Measurements from ENCODE around the gene DCLRE1C. TPM values are rescaled to one million over a fixed set of nuclear protein-coding genes. Genes with fewer than 3 reads are reported as not detected.

The DCLRE1C gene
- total and polyA plus RNA-seq, 11 donors: 2.0 to 9.6 (median 5.3) TPM

DNA sequence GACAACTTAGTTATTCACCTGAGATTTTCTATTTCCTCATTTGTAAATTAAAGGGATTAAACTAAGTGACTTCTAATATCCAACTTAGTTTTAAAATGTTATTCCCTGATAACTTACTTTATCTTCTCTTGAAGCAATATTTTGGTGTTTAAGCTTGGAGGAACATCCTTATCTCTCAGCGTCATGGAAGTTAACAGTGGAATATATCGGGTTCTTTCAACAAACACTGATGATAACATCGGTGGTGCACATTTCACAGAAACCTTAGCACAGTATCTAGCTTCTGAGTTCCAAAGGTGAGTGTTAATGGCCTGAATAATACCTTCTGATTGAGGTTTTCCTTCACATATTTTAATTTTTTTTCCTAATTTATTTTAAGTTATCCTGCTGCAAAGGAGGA lies 101.7 kb downstream of the DCLRE1C start:
- DNase-seq (no peak), ATAC-seq (no peak)
- TF ChIP-seq POLR2A (IDR thresholded peaks at IDR 0.05): no peak
- no peak for TF ChIP-seq CTCF (IDR thresholded peaks at IDR 0.05)
- H3K4me3 ChIP-seq: no peak overlapping the region
- H3K4me1 ChIP-seq: peaks cover 0 to 3% (median 0%) of the 10 kb centered on the region in 12 donors
- H3K9me3 ChIP-seq: no peaks in the 10 kb centered on the region
- intact Hi-C loops (cut with DNase I): no loop called here
- H3K27me3 ChIP-seq: no peaks in the 10 kb centered on the region
- 52 to 71% (median 64%) methylated on average over 3 of the region's 3 CpGs for WGBS, 4 donors
- H3K27ac ChIP-seq: no peak overlapping the region
- H3K36me3 ChIP-seq: peaks cover 0 to 98% (median 74%) of the 10 kb centered on the region in 9 donors

Other genes starting within 250 kb of the DCLRE1C start
- 10 to 100 TPM in 2 of 9 donors, 1 to 10 TPM in 7; 1.9 to 27.6 (median 5.4) TPM for gene FAM107B, start 179.2 kb downstream of the DCLRE1C start, total RNA-seq
- gene FAM107B, start 179.2 kb downstream of the DCLRE1C start, polyA plus RNA-seq: 1 to 10 TPM; 2.1 to 3.2 TPM
- 1 to 10 TPM; 1.7 to 5.4 (median 4.1) TPM for gene CDNF, start 116.1 kb downstream of the DCLRE1C start, total RNA-seq
- gene CDNF, start 116.1 kb downstream of the DCLRE1C start, polyA plus RNA-seq: 1 to 10 TPM in 1 of 2 donors, under 1 TPM in 1; 0.61 to 2.8 TPM
- gene HSPA14, start 115.8 kb downstream of the DCLRE1C start, total RNA-seq: 10 to 100 TPM in 1 of 9 donors, 1 to 10 TPM in 8; 6.2 to 11.1 (median 8.3) TPM
- gene HSPA14, start 115.8 kb downstream of the DCLRE1C start, polyA plus RNA-seq: 10 to 100 TPM in 1 of 2 donors, 1 to 10 TPM in 1; 6.8 to 16.9 TPM
- gene MSANTD7, start 115.8 kb downstream of the DCLRE1C start, total RNA-seq: 1 to 10 TPM; 4.5 to 8.1 (median 5.6) TPM
- 1 to 10 TPM; 1.3 to 5.6 TPM for gene MSANTD7, start 115.8 kb downstream of the DCLRE1C start, polyA plus RNA-seq
- gene SUV39H2, start 75.2 kb downstream of the DCLRE1C start, total RNA-seq: 1 to 10 TPM; 1.3 to 8.4 (median 5.5) TPM
- 1 to 10 TPM; 1.7 to 3.2 TPM for gene SUV39H2, start 75.2 kb downstream of the DCLRE1C start, polyA plus RNA-seq
- under 1 TPM in 1 of 9 donors, not detected in 8; 0.85 TPM for gene MEIG1, start 5.3 kb upstream of the DCLRE1C start, total RNA-seq
- gene MEIG1, start 5.3 kb upstream of the DCLRE1C start, polyA plus RNA-seq: not detected
- under 1 TPM in 1 of 9 donors, not detected in 8; 0.44 TPM for gene OLAH, start 89.8 kb upstream of the DCLRE1C start, total RNA-seq
- under 1 TPM in 1 of 2 donors, not detected in 1; 0.54 TPM for gene OLAH, start 89.8 kb upstream of the DCLRE1C start, polyA plus RNA-seq
- 1 to 10 TPM in 1 of 9 donors, not detected in 8; 1.1 TPM for gene ACBD7, start 134.7 kb upstream of the DCLRE1C start, total RNA-seq
- gene ACBD7, start 134.7 kb upstream of the DCLRE1C start, polyA plus RNA-seq: under 1 TPM in 1 of 2 donors, not detected in 1; 0.08 TPM
- 10 to 100 TPM in 2 of 9 donors, 1 to 10 TPM in 7; 7.2 to 14.4 (median 8.9) TPM for gene RPP38, start 143.3 kb upstream of the DCLRE1C start, total RNA-seq
- gene RPP38, start 143.3 kb upstream of the DCLRE1C start, polyA plus RNA-seq: 10 to 100 TPM; 12.3 to 15.5 TPM
- 10 to 100 TPM; 11.6 to 19.0 (median 13.2) TPM for gene NMT2, start 214.6 kb upstream of the DCLRE1C start, total RNA-seq
- 1 to 10 TPM; 6.7 to 8.0 TPM for gene NMT2, start 214.6 kb upstream of the DCLRE1C start, polyA plus RNA-seq